Stimulated activated CD8-positive, alpha-beta memory T cell treated with anti-CD3 and anti-CD28 coated beads, Interleukin-2, amount 100 ng/mL, for 1 hour (primary cell): ENCODE measurements around the gene PRAME.

Source experiments
- DNase-seq, 2 donors: peaks; one replicate each; pipeline ENCODE4 v3.0.0-alpha.2; 2020; ENCODE audit warnings: low read depth in 2 of 2

Gene PRAME

GRCh38 chr22:22579869-22580604 lies 21.0 kb upstream of the PRAME start:
- DNase-seq, result no peak

DNA sequence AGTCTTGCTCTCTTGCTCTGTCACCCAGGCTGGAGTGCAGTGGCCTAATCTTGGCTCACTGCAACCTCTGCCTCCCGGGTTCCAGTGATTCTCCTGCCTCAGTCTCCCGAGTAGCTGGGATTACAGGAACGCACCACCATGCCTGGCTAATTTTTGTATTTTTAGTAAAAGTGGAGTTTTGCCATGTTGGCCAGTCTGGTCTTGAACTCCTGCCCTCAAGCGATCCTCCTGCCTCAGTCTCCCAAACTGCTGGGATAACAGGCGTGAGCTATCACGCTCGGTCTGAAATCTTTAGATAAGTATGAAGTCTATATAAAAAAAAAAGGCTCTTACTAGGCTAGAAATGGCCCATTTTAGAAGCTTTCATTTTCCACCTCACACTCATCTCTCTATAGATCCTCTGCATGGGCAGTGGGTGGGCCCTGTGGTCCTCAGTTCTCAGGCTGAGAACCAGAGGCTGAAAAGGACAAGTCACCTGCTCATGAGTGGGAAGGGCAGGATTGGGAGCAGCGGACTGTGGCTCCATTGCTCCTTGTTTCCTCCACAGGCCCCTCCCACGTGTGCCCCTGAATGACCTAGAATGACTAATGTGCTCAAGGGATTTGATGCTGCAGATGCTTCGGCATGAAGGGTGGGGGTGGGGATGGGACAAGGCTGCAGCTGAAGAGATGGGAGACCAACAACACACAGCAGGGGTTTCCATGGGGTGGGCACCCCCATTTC lies 19.8 kb upstream of the PRAME start:
- DNase-seq, result no peak

- no peak for DNase-seq
Measured at GRCh38 chr22:22576989-22577427, 17.9 kb upstream of the PRAME start.

DNA sequence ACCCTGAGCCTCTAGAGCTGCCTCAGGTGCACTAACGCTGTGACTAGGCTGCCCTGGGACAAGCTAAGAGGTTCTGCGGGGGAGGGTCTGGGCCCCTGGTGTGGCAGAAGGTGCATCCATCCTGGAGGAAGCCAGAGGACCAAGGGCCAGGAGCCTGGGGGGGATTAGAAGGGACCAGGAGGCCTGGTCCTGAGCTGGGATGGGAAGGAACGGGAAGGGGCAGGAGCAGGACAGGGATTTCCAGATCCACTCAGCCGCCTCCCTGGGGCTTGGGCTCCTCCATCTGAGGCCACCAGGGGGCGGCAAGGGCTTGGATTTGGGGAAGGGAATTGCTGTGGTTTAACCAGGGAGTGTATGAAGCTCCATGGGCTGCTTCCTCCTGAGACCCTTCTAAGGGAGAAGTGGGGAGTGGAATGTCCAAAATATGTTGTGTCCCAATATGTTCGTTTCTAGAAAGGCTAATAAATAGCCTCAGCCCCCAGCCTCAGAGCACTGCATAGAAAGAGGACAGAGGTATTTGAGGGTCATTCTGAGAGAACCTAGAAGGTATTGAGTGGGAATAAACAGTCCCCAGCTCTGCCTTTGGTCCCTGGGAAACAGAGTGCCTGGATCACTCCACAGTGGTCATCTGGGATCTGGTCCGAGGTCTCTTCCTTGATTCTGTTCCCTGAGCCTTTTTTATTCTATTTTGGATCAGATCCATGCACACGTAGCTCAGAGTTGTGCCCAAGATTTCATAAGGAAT lies 17.4 kb upstream of the PRAME start:
- DNase-seq, result no peak

- no peak for DNase-seq
Measured at GRCh38 chr22:22574361-22574760, 15.3 kb upstream of the PRAME start.

- DNase-seq, result no peak
Measured at GRCh38 chr22:22573047-22573889, 14.2 kb upstream of the PRAME start.

DNA sequence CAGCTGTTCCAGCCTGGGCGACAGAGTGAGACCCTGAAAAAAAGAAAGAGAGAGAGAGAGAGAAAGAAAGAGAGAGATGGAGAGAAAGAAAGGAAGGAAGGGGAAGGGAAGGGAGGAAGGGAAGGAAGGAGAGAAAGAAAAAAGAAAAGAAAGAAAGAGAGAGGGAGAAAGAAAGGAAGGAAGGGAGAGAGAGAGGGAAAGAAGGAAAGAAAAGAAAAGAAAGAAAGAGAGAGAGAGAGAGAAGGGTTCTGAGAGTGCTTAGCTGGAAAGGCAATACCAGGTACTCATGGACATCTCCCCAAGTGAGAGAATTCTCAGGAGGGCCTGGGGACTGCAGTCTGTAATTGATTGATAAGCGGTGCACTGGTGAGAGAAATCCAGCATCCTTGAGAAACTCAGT lies 12.8 kb upstream of the PRAME start:
- no peak for DNase-seq

DNA sequence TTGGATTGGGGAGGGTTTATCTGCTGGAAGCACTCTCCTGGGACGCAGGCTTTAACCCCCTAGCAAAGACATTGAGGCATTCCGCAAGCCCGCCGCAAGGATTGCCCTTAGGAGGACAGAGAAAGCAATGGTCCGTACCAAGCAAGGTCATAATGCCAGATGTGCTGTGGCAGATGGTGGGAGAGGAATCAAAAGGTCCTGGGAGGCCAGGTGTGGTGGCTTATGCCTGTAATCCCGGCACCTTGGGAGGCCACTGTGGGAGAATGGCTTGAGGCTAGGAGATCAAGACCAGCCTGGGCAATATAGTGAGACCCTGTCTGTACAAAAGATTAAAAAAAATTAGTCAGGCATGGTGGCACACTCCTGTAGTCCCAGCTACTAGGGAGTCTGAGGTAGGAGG lies 12.4 kb upstream of the PRAME start:
- DNase-seq, result no peak

DNA sequence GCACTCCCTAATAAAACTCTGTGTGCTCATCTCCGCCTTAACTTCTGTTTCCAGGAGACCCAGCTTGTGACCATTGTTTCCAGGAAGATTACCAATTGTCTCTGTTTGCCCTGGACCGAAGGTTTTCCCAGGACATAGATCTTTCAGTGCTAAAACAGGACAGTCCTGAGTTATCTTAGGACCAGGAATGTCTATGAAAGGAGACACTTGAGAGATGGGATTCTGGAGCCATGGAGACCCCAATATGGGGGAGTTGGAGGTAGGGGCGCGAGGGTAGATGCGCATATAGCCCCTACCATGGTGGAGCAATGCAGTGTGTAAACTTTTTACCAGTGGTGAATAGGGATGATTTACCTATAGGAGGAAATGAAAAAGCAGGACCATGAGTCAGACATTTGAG lies 10.2 kb upstream of the PRAME start:
- no peak for DNase-seq

- no peak for DNase-seq
Measured at GRCh38 chr22:22565981-22566380, 6.9 kb upstream of the PRAME start.

- DNase-seq, result no peak
Measured at GRCh38 chr22:22558071-22558971, 744 bp downstream of the PRAME start.

DNA sequence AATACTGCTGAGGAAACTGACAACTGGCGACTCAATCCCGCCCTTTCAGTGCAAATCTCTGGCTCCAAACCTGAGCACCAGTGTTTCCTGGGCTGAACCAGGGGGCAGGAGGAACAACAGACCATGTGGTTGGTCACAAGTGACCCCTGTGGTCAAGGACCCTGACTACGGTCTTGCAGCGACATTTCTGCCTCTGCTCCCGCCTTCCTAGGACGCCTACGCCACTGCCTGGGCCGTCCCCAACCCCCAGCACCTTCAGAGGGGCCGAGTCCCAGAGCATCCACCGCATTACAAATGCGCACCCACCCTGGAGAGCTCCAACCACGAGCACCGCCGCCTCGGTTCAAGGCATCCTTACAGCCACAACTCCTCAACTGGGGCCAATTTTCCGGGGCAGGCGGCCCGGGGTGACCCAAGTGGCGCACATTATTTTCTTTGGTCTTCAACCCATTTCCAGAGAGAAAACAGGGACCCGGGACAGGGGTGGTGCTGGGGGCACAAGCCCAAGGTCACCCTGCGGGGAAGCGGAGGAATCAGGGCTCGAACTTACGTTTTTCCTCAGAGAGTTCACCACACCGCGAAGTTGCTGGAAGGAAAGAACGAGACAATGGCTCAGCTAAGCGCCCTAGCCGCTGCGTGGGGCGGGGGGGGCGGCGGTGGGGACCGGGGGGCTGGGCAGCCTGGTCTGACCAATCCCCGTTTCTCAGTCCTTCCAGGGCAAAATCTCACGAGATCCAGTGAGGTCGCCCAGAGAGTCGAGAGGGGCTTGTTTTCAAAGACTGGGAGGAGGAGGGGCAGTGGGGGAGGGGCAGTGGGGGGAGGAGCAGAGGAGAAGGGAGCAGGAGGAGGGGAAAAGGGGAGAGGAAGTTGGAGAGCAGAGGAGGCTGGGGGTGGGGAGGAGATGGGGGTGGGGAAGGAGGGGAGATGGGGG lies 1.8 kb downstream of the PRAME start:
- DNase-seq, result no peak

DNA sequence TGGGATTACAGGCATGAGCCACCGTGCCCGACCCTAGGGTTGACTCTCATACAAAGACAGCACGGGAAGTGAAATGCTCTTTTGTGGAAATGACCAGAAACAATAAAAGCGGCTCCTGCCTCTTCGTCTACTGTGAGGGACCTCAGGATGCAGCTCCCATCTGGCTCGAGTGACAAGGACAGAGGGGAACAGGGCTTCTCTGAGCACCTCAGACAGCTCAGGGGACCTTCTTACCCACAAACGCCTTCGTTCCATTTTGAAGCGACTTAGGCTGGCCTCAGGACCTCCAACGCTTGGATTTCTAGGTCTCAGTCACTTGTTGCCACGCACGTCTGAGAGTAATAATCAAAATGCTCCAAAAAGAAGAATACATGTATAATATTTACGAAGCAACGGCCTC lies 2.5 kb downstream of the PRAME start:
- DNase-seq, result no peak

DNA sequence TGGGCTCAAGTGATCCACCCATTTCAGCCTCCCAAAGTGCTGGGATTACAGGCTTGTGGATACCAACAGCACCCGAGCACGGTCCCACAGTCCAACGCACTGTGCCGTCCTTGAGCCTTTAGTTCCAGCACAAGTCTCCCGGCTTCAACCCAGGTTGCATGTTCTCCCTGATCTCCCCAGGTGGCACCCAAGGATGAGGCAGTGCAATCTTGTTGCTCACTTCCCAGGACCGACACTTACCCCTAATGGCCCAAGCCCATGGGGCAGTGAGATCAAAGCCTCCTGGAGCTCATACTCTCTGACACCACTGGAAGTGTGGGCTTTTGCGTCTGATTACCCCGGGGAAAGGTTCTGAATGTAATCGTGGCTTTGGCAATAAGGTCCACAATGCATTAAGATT lies 3.5 kb downstream of the PRAME start:
- no peak for DNase-seq

DNA sequence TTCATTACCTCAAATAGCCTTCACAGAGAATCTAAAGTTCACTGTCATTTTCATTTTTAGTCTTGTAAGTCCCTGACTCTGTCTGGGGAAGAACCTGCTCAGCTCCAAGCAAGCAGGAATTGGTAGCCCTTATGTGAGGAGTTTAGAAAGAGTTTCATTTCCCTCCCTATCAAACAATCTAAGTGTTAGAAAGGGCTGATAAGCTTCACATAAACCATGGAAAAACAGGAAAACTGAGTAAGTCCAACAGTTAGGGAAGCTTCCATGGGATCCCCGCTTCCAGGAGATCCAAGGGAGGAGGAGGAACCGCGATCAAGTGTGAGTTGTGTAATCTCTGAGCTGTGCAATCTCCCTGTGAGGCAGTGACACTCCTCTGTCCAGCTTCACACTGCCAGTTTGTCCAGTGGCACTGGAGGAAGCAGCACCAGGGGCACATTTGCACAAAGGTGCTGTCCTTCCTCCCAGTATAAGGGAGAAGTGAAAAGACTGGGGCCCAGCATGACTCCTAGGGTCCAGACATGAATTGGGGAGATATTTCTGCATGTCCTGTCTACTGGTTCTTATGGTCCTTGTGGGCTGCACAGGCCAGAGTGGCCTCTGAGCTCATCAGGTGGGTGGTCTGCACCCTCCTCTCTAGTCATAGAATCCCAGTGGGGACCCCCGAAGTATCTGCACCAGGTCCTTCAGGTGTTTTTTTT lies 4.3 kb downstream of the PRAME start:
- DNase-seq, result no peak

DNA sequence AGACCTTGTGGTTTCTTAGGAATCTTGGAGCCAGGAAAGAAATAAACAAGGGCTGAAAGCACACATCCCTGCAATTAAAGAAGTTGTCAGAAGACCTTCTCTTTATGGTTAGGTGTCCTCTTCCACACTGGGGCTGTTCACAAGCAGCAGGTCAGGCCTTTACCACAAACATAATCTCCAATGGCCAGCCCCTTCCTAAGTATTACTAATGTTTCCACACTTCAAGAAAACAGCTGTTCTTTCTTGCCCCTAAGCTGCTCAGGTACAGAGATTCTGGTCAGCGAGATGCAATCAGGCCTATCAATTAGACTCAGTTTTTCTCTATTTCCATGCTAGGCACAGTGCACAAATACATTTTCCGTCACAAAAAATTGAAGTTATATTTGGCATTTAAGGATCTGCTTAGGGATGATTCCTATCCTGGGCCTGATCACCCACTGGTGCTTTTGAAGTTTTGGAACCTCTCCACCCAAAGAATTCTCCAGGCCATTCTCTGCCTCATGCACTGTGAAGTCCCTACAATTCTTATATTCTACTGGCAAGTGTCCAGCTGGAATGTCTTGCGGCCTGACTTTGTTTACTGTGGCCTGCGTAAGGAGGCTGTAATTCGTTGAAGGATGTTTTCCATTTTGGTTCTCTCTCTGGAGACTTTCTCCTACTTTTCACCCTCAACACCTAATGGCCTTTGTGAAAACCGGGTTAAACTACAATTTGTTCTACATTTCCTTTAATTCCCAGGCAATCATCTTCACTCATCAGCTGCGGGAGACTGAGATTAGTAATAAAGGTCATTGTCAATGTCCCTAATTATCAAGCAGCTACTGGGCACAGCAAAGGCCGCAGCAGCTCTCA lies 5.1 kb downstream of the PRAME start:
- DNase-seq, result no peak

GRCh38 chr22:22553141-22553540 lies 5.9 kb downstream of the PRAME start:
- no peak for DNase-seq

DNA sequence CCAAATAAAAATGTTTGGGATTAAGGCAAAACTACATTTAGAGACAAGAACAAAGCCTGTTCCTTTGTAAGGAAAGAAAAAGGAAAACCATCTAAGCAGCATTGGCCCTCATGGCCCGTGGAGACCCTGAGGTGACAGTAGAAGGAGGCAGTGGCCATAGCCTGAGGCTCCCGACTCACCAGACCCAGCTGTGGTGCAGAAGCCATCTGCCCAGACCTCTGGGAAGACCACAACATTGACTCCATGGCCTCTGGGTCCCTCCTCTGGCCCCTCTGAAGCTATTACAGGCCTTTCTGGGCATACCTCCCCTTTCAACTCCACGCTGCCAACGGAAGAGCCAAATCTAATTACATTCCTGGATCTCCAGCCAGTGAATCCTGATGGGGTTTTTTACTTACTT lies 6.4 kb downstream of the PRAME start:
- DNase-seq, result no peak
